HG03460 (cell line): ENCODE data around the gene GRIN1.

ENCODE experiments used
- ATAC-seq: cut with Tn5 transposase; IDR thresholded peaks from one replicate; pipeline ENCODE4 v1.9.1; 2021; ENCODE audit not compliant: unreplicated experiment

Gene GRIN1

GRCh38 chr9:137138722-137139467 is at the start of gene GRIN1:
TSS of gene GRIN1 (plus strand) at chr9:137139154. CDS start at chr9:137139487, 333 bp downstream.
- ATAC-seq, result no peak

DNA sequence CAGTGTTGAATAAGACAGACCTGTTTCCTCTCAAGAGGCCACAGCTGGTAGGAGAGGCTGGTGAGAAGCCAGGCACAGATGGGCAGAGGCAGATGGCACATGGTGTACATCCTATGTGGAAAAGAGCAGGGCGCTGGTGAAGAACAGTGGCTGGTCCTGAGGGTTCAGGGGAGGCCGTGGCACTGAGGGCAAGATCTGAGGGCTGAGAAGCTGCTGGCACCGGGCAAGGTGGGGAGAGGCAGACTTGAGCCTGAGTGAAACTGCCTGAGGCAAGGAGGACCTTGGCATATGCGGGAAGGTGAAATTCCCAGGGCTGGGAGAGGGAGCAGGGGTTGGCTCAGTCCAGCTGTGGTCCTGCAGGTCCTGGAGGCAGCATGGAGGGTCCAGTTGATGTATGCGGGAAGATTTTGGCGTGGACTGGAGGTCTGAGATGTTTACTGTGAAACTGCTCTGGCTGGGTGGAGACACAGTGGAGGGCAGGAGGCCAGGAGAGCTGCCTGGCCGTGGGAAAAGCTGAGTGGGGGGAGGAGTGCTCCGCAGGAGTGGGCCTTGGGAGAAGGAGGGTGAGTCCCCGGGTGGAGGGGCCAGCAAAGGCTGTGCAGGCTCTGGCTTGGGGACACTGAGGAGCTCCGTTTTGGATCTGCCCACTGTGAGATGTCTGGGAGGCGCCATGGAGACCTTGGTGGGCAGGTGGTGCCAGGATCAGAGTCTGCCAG is 49.6 kb upstream of the GRIN1 start:
- ATAC-seq, result no peak

- ATAC-seq, result no peak
Observed at GRCh38 chr9:137095664-137096517, 43.1 kb upstream of the GRIN1 start.

GRCh38 chr9:137096785-137097546 is 42.0 kb upstream of the GRIN1 start:
- no peak for ATAC-seq

DNA sequence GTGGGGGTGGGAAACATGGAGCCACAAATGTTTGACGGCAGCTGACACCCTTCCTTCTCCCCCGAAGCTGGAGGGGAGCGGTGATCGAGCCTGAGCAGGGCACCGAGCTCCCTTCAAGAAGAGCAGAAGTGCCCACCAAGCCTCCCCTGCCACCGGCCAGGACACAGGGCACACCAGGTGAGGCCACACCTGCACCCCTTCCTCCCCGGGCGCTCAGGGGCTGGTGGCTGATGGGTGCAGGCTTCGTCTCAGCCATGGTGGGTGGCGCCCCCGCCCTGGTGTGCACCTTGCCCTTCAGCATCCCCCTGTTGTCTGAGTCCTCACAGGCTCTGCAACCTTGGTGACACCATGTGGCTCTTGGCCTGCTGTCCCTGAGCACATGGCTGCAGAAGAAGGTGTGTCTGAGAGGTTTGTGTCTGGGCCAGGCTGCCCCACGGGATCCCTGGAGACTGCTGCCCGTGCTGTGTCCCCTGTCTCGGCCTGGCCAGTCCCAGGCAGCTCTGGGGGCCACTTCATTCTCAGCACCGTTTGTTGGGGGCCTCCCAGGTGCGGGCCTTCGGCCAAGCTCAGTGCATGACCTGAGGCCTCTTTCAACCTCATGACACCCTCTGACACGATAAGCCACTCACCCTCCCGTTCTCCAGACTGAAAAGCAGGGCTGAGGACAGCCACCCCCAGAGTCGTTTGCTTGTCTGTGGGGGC is 41.0 kb upstream of the GRIN1 start:
- no peak for ATAC-seq

DNA sequence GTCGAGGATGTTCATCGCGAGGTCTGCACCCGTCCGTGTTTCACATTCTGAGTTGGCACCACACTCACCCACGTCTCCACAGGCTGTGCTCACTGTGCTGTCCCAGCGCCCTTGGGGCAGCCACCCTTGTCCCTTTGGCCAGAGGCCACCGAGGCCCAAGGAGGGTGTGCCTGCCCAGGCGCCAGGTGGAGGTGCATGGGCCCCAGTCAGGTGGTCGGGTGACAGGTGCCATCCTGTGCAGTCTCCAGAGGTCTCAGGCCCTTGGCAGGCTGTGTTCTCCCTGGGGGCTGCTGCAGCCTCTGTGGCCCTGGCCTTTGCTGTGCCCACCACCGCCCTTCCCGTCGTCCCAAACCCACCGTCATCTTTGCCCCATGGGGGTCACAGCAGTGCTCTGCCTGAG is 39.7 kb upstream of the GRIN1 start:
- ATAC-seq, result no peak

GRCh38 chr9:137103206-137103999 is 35.6 kb upstream of the GRIN1 start:
- no peak for ATAC-seq

- ATAC-seq, result no peak
Observed at GRCh38 chr9:137105814-137106661, 32.9 kb upstream of the GRIN1 start.

- no peak for ATAC-seq
Observed at GRCh38 chr9:137106662-137107250, 32.2 kb upstream of the GRIN1 start.

- no peak for ATAC-seq
Observed at GRCh38 chr9:137107312-137107921, 31.5 kb upstream of the GRIN1 start.

DNA sequence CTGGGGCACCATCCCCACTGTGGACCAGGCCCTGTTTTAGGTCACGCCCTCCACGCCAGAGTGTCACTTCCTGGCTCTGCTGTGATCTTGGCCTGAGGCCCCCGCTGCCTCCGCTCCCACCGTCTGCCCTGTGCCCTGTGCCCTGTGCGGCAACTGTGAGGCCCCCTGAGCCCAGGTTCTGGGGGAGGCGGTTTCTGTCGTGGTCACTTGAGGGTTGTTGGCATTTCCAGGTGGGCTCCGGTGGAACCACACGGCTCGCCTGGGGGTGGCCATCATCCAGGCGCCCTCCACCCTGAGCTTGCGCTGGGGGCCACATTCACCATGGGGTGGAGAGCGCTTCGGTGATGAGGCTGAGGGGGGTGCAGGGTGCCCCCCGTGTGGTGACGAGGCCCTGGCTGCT is 31.0 kb upstream of the GRIN1 start:
- no peak for ATAC-seq

GRCh38 chr9:137108608-137109249 is 30.2 kb upstream of the GRIN1 start:
- ATAC-seq, result no peak

DNA sequence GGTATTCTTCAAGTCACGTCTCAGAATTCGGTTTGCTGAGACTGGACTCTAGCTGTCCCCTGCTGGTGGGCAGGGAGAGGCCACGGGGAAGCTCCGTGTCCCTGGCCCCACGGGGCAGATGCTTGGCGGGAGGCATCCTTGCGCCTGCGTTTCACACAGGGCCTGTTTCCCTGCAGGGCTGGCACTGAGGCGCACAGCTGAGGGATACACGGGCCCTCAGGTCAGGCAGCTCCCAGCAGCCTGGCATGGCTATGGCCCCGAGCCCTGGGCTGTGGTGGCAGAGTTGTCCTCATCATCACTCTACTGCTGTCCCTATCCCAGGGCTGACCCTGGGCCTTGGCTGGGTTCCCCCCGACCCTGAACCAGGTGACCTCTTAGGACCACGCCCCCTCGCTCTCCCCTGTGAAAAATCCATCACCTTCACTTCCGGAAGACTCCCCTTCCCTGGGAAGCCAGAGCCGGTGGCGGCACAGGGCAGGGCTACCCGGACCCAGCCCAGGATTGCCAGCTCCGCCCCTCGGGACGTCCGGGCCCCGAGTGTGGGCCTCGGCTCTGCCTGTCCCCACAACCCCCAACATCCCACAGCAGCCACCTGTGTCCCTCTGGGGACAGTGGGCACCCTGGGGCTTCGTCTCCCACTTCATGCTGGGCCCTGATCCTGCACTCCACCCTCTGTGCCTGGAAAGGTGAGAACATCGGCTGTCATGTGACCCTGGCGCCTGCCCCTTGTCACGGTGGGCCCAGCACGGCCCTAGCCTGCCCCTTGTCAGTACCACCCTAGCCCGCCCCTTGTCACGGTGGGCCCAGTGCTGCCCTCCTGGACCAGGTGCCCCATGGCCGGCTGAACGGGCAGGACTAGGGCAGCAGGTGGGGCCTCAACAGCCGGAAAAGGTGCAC is 29.5 kb upstream of the GRIN1 start:
- no peak for ATAC-seq

DNA sequence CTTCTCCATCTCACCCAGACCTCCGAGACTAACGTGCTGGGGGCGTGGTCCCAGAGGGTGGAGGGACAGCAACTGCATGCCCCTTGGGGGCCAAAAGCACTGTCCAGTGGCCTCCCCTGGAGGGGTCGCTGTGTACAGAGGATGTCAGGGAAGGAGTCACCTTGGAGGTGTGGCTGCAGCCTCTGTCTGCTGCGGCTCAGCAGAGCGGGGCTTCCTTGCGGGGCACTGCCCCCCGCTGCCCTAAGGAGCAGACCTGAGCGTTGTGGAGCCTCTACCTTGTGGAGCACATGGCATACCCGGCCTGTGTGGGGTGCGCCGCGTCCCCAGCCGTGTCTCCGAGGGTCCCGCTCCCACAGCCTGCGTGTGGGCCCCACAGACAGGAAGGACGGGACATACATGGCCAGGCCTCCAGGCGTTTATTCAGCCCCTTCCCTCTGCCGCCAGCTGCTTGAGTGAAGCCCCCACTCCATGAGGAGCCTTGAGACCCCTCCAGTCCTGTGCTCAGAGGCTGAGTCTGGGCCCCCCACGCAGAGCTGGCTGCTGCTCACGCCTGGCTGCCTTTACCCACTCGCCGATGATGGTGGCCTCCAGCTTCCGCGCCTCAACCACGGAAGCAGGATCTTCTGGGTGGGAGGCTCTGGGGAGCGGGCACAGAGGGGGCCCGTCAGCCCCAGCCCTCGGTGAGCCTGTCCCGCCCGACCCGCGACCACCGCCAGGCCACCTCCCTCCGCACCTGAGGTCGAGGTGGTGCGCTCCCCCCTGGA is 28.6 kb upstream of the GRIN1 start:
- ATAC-seq, result no peak
